ENCODE data around the gene TRMT44.

- TF ChIP-seq CTCF (CRISPR knock-in tag; IDR thresholded peaks at IDR 0.05) (no peak), HMGXB4 (CRISPR knock-in tag; IDR thresholded peaks at IDR 0.05; ENCODE audit: borderline replicate concordance in 1 of 2, low read depth in 1 of 2) (no peak), NFE2L1 (CRISPR knock-in tag; IDR thresholded peaks at IDR 0.05; ENCODE audit: borderline replicate concordance) (no peak), CHD2 (IDR thresholded peaks at IDR 0.05; ENCODE audit: low read depth, low read length) (no peak), ZNF891 (CRISPR knock-in tag; IDR thresholded peaks at IDR 0.05) (no peak), CREB1 (IDR thresholded peaks at IDR 0.05) (no peak), CREB1 (CRISPR knock-in tag; IDR thresholded peaks at IDR 0.05) (no peak), FOXA1 (IDR thresholded peaks at IDR 0.05) (no peak), FOXA1 (CRISPR knock-in tag; IDR thresholded peaks at IDR 0.05) (no peak), ATF4 (CRISPR knock-in tag; IDR thresholded peaks at IDR 0.05) (no peak), EP300 (IDR thresholded peaks at IDR 0.05; ENCODE audit: low read depth in 2 of 2, low read length in 2 of 2) (no peak), EP300 (CRISPR knock-in tag; IDR thresholded peaks at IDR 0.05; ENCODE audit: borderline replicate concordance) (no peak)
These were observed 5.5 kb downstream of the TRMT44 start for GRCh38 chr4:8446122-8446521.
